ENCODE measurements around the gene SLC35F3.
"Not testable (repeated sequence)": the region's sequence is repeated elsewhere in the genome, so short reads cannot be mapped to it uniquely, and the experiment has no call there.

SLC35F3 gene

DNA sequence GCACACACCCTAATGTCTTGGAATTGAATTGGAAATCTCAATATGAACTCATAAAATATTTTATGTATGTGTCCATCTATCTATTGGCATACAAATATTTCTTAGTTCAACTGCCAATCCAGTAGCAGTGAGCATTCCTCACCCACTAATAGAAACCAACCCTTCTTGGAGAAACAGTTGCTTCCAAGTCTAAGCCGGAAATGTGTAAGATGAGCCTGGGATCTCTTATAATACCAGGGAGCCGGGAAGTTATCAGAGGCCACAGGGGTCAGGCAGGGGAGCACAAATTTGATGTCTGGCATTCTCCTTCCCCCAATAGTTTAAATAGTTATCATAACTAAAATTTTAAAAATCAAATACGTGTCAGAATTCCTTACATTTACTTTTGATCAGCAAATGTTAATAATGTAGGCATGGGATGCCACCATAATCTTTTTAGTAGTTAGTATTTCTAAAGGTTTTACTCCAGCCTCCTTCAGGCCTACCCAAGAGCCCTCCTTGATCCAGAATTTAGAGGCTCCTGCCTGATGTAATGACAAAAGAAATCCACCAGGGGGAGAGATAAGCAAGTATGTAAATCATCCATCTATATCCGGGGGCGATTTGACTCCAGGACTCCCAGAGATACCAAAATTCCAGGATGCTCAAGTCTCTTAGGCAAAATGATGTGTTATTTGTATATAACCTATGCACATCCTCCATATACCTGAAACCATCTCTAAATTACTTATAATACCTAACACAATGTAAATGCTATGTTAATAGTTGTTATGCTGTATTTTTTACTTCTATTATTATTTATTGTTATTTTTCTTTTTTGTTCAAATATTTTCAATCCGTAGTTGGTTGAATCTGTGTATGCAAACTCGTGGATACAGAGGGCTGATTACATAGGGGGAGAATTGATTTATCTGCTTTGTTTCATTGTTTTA, 250.1 kb downstream of the SLC35F3 start:
- DNase-seq: peak; percentile 47

DNA sequence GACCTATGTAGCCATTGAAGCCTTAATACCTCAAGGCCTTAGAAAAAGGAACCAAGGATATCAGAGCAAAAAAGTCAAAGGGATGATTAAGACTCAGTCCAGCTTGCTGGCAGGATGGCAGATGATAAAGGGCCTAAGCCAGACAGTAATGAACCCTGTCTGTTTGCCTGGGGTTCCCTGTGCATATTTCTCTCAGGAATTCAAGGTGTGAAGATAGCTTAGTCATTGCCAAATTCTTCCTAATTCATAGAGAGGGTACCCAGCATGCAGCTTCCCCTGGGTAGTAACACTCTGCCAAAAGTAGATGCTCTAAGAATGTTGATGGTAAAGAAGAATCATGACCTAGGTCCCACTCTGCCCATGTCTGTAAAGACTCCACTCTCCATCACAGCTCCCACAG, 258.2 kb downstream of the SLC35F3 start:
- DNase-seq: no peak

DNA sequence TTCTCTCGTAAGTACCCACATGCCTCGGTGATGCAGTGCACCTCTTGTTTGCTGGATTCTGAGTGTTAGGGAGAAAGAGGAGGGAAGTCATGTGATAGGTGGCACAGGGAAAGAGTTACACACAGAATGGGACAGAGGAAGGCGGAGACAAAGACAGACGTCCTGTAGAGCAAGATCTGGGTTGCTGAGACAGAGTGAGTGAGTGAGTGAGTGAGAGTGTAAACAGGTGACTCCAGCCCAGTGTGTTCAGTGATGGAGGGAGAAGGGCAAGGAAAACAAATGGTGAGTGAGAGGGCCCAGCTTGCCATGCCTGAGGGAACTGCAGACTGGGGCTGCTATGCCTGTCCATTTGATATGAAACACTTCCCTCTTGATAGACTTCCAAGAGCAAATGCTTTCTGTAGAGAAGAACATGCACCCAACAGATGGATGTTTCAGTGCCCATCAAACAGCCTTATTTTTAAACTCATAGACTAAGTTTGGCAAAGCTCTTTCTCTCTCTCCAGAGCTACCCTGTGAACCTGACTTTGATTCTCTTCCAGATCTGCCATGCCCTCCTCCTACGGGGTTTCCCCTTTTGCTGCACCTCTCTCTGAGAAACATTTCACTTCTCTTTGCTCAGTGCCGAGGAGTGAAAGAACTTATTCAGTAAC, 258.9 kb downstream of the SLC35F3 start:
- no peak for DNase-seq

DNA sequence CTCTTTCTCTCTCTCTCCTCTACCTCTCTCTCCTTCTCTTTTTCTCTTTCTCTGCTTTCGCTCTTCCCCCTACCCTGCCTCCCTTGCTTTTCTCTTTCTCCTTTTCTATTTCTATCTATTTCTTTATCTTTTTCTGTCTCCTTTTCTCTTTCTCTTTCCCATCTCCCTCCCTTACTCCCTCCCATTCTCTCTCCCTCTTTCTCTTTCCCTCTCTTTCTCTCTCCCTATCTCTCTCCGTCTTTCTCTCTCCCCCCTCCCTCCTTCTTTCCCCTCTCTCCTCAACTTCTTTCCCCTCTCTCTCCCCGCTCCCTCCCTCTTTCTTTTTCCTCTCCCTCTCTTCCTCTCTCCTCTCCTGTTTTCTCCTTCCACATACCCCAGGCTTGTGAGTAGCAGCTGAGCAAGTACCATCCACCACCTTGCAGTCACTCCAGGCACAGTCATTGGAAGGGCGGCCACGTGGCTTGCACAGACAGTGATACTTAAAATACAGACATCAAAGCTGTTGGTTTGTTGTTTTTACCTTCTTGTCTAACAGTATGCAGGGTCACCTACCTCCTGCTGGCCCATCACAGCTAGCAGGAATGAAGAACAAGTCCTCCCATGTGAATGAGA, 259.7 kb downstream of the SLC35F3 start:
- no peak for DNase-seq

DNA sequence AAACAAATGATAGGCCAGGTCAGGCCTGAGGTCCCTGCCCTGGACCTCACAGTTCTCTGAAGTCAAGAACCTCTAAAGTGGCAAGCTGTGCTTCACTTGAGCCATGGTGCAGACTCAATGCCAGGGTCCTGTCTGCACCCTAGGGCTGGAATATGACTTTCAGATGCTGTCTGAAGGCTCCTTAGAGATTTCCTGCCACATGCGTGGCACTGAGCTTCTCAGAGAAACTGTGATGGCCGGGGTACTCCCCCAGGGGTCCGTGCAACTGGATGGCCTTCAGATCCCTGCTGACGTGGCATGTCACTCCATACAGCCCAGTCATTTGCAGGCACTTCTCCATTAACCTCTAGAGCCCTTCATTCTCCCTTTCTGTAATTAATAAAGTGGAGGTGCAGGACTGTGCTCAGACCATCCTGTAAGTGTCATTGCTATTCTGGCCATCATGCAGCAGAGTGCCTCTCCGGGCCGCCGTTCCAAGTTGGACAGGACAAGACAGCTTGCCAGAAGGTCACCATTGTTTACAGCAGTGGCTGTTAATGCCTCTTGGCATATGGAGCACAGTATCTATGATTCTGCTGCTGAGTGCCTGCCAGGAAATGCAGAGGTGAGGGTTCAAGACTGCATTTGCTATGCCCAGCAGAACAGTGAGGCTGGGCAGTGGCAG, 263.7 kb downstream of the SLC35F3 start:
- no peak for DNase-seq

DNA sequence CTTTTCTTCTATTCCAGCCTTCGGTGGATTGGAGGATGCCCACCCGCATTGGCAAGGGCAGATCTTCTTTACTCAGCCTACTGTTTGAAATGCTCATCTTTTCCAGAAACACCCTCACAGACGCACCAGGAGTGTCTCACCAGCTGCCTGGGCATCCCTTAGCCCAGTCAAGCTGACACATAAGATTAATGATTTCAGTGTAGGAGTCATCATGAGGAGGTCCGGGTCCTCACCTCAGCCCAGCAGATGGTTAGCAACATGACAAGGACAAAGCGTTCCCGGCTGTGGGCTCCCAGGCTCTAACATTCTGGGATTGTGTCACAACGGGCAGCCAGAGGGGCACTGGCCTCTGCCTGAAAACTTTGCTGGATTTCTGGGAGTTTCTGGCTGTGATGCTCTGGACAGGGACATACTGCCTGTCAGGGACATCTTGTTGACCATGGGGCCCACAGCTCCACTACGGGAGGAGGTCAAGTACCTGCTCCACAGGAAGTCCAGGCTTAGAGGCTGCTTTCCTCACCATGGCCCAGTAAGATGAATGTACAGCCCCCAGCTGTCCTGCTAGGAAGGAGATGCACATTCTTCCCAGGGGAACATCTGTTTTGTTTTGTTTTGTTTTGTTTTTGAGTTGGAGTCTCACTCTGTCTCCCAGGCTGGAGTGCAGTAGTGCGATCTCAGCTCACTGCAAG, 264.8 kb downstream of the SLC35F3 start:
- DNase-seq: no peak

DNA sequence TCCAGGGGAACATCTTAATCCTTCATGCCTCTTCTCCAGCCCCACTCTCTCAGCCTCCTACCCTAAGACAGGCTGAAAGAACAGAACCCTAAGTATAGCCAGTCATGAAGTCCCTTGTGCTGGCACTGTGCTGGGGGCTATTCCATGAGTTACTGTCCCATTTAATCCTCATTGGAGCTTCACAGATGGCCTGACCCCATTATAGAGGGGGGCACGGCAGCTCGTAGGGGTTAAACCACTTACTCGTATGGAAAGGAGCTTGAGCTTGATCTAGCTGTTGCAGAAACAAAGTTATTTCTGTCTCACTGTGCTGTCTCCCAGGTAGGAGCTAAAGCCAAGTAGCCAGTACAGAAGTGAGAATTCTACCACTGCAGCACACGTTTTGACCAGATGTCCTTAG, 265.6 kb downstream of the SLC35F3 start:
- DNase-seq: no peak

DNA sequence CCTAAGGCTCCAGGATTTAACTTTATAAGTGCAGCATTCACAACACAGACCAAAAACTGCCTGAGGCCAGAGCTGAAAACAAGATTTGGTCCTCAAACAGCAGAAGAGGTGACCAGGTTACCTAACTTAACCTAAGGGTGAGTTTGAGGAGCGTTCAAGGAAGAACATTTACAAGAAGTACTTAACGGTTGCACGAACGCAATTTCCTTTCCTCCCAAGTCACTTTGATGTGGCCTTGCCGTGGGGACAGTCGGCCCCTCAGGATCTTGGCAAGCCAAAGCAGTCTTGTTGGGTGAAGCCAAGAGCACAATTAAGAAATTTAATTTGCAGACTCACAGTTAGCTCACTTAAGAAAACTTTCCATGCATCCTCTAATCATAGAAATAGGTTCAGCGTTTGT, 266.1 kb downstream of the SLC35F3 start:
- DNase-seq: no peak

DNA sequence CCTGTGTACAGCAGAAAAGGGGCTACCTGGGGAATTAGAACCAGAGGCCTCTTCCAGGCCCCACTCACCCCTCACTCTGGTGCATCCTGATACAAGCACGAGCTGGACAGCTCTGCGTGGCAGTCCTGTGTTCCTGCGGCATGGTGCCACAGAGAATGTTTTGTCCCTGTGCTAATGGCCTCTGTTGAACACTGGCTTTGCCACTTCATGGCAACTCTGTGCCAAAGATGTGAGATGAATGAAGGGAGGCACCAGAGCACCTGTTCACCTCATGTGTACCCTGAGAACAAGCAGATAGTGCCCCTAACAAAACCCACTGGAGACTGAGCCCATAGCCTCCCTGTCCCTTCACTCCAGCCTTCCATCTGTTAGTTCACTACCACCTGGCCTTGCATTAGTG, 269.5 kb downstream of the SLC35F3 start:
- no peak for DNase-seq

DNA sequence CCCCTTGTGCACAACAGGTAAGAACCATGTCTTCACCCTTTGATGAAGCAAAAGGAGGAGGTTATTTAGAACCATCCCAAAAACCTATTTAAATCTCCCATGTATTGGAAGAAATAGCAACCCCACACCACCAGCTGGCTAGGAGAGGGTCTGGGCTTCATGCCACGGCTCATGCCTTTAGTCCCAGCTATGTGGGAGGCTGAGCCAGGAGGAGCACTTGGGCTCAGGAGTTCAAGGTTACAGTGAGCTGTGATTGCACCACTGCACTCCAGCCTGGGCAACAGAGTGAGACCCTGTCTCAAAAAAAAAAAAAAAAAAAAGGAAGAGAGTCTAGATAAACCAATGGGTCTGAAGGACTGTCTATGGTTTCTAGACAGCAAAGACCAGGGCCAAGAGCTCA, 270.9 kb downstream of the SLC35F3 start:
- DNase-seq: no peak

DNA sequence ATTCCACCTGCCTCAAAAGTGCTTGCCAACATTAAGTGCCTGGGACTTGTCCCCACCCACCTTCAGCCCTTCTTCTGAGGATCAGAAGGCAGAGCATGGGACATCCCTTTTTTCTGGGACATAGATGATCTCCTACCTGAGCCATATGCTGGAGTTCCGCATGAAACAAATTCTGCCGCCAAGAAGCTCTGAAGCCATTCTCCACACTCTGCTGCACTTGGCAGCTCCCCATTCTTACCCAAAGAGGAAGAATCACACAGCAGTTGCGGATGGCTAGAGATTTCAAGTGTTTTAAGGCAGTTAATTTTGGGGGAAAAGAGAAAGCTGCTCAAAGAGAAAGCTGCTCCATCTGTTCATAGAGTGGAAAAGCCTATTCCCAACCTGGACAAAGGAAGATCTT, 271.5 kb downstream of the SLC35F3 start:
- DNase-seq: no peak

DNA sequence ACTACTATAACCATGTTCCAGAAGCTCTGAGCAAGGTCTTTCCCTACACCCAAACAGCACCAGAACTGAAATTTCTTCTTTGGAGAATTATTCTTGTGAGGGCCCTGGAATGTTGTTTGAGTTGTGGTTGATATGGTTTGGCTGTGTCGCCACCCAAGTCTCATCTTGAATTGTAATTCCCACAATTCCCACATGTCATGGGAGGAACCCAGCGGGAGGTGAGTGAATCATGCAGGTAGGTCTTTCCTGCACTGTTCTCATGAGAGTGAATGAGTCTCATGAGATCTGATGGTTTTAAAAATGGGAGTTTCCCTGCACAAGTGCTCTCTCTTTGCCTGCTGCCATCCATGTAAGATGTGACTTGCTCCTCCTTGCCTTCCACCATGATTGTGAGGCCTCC, 272.4 kb downstream of the SLC35F3 start:
- not testable (repeated sequence) for DNase-seq

DNA sequence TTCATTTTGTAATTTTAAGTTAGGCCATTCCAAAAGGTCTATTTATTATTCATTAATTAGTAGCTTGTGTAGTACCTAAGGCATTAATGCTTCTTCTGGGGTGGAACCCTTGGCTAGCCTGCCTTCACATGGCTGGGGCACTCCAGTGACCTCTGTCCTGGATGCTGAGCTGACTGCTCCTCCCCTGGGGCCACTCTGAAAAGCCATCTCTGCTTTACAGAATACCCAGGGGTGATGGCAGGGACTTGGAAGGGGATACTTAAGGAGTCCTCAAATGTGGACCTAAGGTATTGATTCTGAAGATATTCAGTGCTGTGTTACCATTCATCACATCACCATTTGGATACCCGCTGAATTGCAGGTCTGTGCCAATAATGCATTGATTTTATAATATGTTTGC, 281.0 kb downstream of the SLC35F3 start:
- no peak for DNase-seq

DNA sequence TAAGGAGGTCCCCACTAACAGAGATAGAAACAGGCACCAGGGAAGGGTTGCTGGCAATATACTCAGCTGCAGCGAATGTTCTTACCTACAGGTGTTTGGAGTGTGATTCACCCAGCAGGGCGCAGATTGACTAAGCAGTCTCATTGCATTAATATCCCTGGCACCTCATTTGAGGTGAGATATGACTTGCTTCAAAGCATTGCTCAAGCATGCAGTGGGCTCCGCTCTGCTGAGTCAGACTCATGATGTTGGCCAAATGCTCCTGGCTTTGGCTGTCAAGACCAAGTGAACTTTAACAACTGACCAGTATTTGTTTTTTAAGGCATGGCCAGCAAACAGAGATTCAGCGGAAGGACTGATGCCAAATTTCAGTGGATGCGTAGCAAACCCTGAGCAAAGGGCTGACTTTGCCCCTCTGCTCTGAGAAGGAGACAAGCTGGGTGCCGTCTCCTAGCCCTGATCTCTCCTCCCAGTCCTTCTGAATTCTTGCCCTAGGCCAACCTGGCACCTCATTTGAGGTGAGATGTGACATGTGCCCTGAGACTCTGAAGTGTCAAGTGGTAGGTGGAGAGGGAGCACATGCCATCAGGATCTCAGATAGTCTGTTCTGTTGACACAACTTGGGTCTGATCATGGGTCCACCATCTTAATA, 281.7 kb downstream of the SLC35F3 start:
- DNase-seq: peak; percentile 10

DNA sequence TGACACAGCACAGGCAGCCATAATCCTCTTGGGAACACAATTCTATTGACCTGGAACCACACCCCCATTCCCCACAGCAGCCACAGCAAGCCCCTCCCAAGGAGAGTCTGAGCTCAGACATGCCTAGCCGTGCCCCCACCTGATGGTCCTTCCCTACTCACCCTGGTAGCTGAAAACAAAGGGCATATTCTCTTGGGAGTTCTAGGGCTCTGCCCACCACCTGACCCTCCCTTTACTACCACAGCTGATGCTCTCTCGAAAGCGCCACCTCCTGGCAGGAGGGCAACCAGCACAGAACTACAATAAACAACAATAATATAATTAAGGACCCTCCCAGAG, 283.9 kb downstream of the SLC35F3 start:
- no peak for DNase-seq

DNA sequence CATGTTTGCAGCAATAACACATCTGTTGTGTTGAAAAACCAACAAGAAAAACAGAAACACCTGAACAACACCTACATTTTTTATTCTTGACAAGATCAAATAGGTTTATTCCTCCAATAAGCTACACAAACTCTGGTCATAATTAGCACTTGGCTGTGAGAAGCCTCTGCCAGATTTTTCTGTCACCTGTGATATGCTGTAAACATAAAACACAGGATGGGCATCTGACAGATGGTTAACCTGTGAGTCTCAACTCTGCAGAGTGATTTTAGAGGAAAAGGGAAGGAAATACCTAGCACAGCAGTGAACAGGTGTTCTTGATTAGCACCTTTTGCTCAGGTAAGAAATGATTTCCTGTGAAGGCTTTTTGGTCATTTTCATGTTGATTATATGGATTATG, 293.4 kb downstream of the SLC35F3 start:
- DNase-seq: no peak

DNA sequence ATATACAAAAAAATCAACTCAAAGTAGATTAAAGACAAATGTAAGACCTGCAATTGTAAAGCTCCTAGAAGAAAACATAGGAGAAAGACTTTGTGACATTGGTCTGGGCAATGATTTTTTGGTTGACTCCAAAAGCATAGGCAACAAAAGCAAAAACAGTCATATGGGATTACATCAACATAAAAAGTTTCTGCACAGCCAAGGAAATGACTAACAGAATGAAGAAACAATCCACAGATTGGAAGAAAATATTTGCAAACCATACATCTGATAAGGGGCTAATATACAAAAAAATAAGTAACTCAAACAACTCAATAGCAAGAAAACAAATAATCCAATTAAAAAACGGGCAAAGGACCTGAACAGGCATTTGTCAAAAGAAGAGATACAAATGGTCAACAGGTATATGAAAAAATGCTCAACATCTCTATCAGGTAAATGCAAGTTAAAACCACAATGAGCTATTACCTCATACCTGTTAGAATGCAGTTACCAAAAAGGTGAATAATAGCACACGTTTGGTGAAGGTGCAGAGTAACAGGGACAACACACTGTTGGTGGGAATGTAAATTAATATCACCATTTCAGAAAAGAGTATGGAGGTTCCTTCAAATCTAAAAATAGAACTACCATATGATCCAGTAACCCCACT, 295.1 kb downstream of the SLC35F3 start:
- no peak for DNase-seq

DNA sequence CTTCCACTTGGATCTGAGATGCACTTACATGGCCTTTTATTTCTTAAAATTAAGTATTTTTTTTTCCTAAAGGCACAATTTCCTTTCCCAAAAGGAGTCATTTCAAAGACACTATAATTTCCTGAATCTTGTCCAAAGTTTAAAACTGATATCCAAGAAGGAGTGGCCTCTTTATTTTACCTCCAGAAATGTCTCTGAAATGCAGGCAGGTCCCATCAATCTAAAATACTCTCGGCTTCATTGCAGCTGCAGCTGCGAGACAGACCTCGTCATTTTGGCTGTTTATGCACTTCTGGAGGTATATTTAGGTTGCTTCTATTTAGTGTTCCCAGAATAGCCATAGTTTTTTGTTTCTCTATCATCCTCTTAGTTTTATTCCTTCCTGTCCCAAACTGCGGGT, 296.1 kb downstream of the SLC35F3 start:
- no peak for DNase-seq

DNA sequence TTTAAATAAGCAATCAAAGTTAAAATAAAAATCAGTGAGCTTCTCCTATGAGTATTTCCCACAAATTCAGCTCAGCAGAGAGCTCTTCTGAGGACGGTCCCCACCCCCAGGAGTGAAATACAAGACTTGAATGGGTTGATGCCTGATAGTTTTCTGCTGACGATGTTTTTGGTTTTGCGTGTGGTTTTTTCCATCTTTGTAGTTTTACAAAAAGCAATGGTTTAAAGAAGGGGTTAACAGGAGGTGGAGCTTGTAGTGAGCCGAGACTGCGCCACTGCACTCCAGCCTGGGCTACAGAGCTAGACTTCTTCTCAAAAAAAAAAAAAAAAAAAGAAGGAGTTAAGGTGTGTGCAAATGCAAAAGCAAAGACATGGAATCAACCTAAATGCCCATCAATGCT, 297.1 kb downstream of the SLC35F3 start:
- DNase-seq: no peak

DNA sequence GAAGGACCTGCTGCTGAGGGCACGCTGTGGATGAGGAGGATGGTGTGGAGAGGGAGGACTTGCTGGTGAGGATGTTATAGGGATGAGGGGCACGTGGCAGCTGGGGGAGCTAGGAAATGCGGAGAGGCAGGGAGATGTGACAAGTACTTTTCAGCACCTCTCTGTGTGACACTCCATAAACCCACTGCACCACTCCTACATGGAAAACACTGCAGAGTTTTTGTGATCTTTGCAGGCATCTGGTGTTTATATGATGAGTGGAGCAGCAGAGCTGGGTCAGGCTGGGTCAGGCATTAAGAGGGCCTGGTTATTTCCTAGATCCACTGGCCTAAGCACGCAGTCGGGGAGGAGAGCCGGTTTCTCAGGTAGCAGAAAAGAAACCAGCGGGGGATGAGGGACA, 301.5 kb downstream of the SLC35F3 start:
- DNase-seq: no peak

DNA sequence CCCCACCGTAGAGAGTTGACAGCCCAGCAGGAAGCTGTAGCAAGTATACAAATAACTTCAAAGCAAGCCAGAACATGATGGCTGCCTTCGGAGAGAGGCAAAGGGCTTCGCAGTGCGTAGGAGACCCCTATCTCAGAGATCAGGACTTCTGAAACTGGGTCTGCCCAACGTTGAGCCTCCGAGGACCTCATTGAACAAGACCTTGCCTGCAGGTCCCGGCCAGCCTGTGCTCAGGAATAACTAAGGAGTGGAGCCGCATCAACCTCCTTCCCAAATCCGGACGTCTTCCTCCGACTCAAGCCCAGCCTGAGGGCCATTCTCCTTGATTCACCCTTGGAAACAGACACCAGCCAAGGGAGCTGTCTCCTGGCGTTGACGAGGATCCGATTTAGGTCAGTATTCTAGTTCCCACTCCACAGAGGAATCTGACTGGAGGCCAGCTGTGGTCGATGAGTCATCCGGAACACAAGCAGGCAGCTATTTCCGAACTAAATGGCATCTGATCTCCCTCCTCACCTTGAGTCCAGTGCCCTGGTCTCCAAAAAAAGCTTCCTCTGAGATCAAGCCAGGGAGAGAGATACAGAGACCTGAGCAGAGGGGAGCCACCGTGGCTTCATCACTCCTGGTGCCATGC, 302.3 kb downstream of the SLC35F3 start:
- peak; percentile 68 for DNase-seq
